Putamen (tissue), 1 donor: ENCODE results near the gene LRG1.

Experiments
- DNase-seq: peaks from one replicate; pipeline ENCODE4 v3.0.0-alpha.2; 2016; ENCODE audit warnings: low spot score

Gene LRG1

GRCh38 chr19:4508698-4509097, 31.1 kb downstream of the LRG1 start:
- DNase-seq: no peak

- no peak for DNase-seq
These were observed 32.0 kb downstream of the LRG1 start for GRCh38 chr19:4507804-4508203.

- DNase-seq: no peak
These were observed 32.7 kb downstream of the LRG1 start for GRCh38 chr19:4507150-4507452.

GRCh38 chr19:4506449-4507149, 33.2 kb downstream of the LRG1 start:
- no peak for DNase-seq

GRCh38 chr19:4505570-4506448, 34.0 kb downstream of the LRG1 start:
- no peak for DNase-seq

GRCh38 chr19:4504891-4505569, 34.8 kb downstream of the LRG1 start:
- no peak for DNase-seq

GRCh38 chr19:4504297-4504701, 35.5 kb downstream of the LRG1 start:
- peak; percentile 43 for DNase-seq

- DNase-seq: no peak
These were observed 36.0 kb downstream of the LRG1 start for GRCh38 chr19:4503825-4504170.

- no peak for DNase-seq
These were observed 36.6 kb downstream of the LRG1 start for GRCh38 chr19:4503132-4503824.

- no peak for DNase-seq
These were observed 37.3 kb downstream of the LRG1 start for GRCh38 chr19:4502282-4503131.

GRCh38 chr19:4501691-4502090, 38.1 kb downstream of the LRG1 start:
- no peak for DNase-seq

GRCh38 chr19:4500841-4501591, 38.8 kb downstream of the LRG1 start:
- DNase-seq: no peak

GRCh38 chr19:4499855-4500254, 40.0 kb downstream of the LRG1 start:
- DNase-seq: no peak

- DNase-seq: no peak
These were observed 40.5 kb downstream of the LRG1 start for GRCh38 chr19:4499318-4499717.

- no peak for DNase-seq
These were observed 41.1 kb downstream of the LRG1 start for GRCh38 chr19:4498694-4499093.

GRCh38 chr19:4497770-4498389, 42.0 kb downstream of the LRG1 start:
- DNase-seq: no peak

- DNase-seq: no peak
These were observed 43.5 kb downstream of the LRG1 start for GRCh38 chr19:4496304-4496703.

- peak; percentile 34 for DNase-seq
These were observed 44.4 kb downstream of the LRG1 start for GRCh38 chr19:4495471-4495870.

GRCh38 chr19:4494691-4495064, 45.2 kb downstream of the LRG1 start:
- no peak for DNase-seq

GRCh38 chr19:4493929-4494690, 45.7 kb downstream of the LRG1 start:
- no peak for DNase-seq
